H1 (cell line): ENCODE measurements around the gene GUCY1A1. TPM values are rescaled to one million over a fixed set of nuclear protein-coding genes. Genes with fewer than 3 reads are reported as not detected.

Experiments used
- E2F6 ChIP-seq: IDR thresholded peaks from 2 replicates; pipeline ENCODE4 v1.6.1; 2012; ENCODE audit warnings: inconsistent platforms
- polyA plus RNA-seq, 7 experiments: library from polyadenylated mRNA; depleted of rRNA in 3 of 7; stranded (reverse) in 5 of 7; unstranded in 2 of 7; fragments of >200 nt in 5 of 7; fragments of 200-250 nt in 2 of 7; gene quantifications; 1 replicate in 5 of 7; 2 replicates in 1 of 7; 4 replicates in 1 of 7; pipeline versions ENCODE4 v1.2.1 to v1.2.3, GENCODE V29; 2011 to 2013; ENCODE audit warnings: missing spikeins in 2 of 7, mixed read lengths in 2 of 7
- total RNA-seq: library from RNA; stranded (reverse); fragmentation: NEBNext Ultra II Directional; extraction: Animal tissue kit (Norgen Biotek cat#: 25700); gene quantifications from 2 replicates; pipeline ENCODE4 v1.2.1, GENCODE V29; 2021

The GUCY1A1 gene
- total and polyA plus RNA-seq, 2 of the 8 experiments (the other 6 are each of a cell fraction or from before 2014, with no cell fraction given) = not detected

GRCh38 chr4:155751569-155751968 is 84.9 kb downstream of the GUCY1A1 start (continued):
- no peak for TF ChIP-seq E2F6
- TF ChIP-seq, all 59 proteins: peak for 0
